WTC11 (cell line): ENCODE results near the gene TMC1. TPM values are rescaled to one million over a fixed set of nuclear protein-coding genes. Genes with fewer than 3 reads are reported as not detected.

Experiments used
- ATAC-seq: fragments of 200-7000 bp; cut with Tn5 transposase; 2 replicates; pipeline ENCODE4 v1.10.0; 2021; ENCODE audit warnings: mild to moderate bottlenecking, moderate library complexity
- CTCF ChIA-PET: fragments of 300-600 bp; sonication (Branson Sonifier 250); formaldehyde crosslinking; loops from one replicate; lab custom pipeline; 2021; ENCODE audit warnings: antibody characterized with exemption; lab: Charles Lee
- POLR2A ChIA-PET: fragments of 350-600 bp; sonication (Branson Sonifier 250); formaldehyde crosslinking; loops from one replicate; lab custom pipeline; 2021; ENCODE audit warnings: antibody characterized with exemption; lab: Charles Lee
- DNase-seq: peaks from one replicate; pipeline ENCODE4 v3.0.0; 2021; ENCODE audit warnings: low spot score
- H3K27ac Mint-ChIP-seq: 2 replicates; pipeline ENCODE4 v1.8.0; 2021; ENCODE audit warnings: mixed read lengths
- H3K27me3 Mint-ChIP-seq: 2 replicates; pipeline ENCODE4 v1.8.0; 2021; ENCODE audit warnings: low read depth, mild to moderate bottlenecking, moderate library complexity, mixed read lengths
- H3K36me3 Mint-ChIP-seq: 2 replicates; pipeline ENCODE4 v1.8.0; 2021; ENCODE audit warnings: mixed read lengths
- H3K4me1 Mint-ChIP-seq: 2 replicates; pipeline ENCODE4 v1.8.0; 2022; ENCODE audit warnings: mixed read lengths
- H3K4me3 Mint-ChIP-seq: 2 replicates; pipeline ENCODE4 v1.8.0; 2021; ENCODE audit warnings: mild to moderate bottlenecking, moderate library complexity, mixed read lengths
- H3K9me3 Mint-ChIP-seq: 2 replicates; pipeline ENCODE4 v1.8.0; 2021; ENCODE audit warnings: mixed read lengths
- JUN ChIP-seq: sonication (generic); formaldehyde crosslinking; IDR thresholded peaks from 2 replicates; pipeline ENCODE4 v1.8.0; 2023; ENCODE audit warnings: mild to moderate bottlenecking, missing genetic modification reagents
- MXD4 ChIP-seq: fragments of 250-450 bp; sonication (Bioruptor Pico); IDR thresholded peaks from 2 replicates; pipeline ENCODE4 v1.8.0; 2021; ENCODE audit warnings: mild to moderate bottlenecking, moderate library complexity, borderline replicate concordance
- NR2C2 ChIP-seq: sonication (generic); formaldehyde crosslinking; IDR thresholded peaks from 2 replicates; pipeline ENCODE4 v1.8.0; 2022; ENCODE audit warnings: mild to moderate bottlenecking, missing genetic modification reagents
- SP1 ChIP-seq: sonication (generic); formaldehyde crosslinking; conservative IDR thresholded peaks from 2 replicates; pipeline ENCODE4 v1.8.1; 2022; ENCODE audit warnings: missing genetic modification reagents
- TEAD1 ChIP-seq: sonication (generic); formaldehyde crosslinking; IDR thresholded peaks from 2 replicates; pipeline ENCODE4 v1.8.0; 2022; ENCODE audit warnings: mild to moderate bottlenecking, missing genetic modification reagents
- ZNF121 ChIP-seq: sonication (generic); formaldehyde crosslinking; IDR thresholded peaks from 2 replicates; pipeline ENCODE4 v1.8.0; 2023; ENCODE audit warnings: missing genetic modification reagents
- ZNF232 ChIP-seq: sonication (generic); formaldehyde crosslinking; IDR thresholded peaks from 2 replicates; pipeline ENCODE4 v1.8.0; 2022; ENCODE audit warnings: mild to moderate bottlenecking, missing genetic modification reagents
- ZNF263 ChIP-seq: sonication (generic); formaldehyde crosslinking; IDR thresholded peaks from 2 replicates; pipeline ENCODE4 v1.8.1; 2022; ENCODE audit warnings: low read depth, mild to moderate bottlenecking, moderate library complexity, missing genetic modification reagents
- ZNF396 ChIP-seq: fragments of 250-450 bp; sonication (Bioruptor Pico); IDR thresholded peaks from 2 replicates; pipeline ENCODE4 v1.8.0; 2021; ENCODE audit warnings: mild to moderate bottlenecking, moderate library complexity, borderline replicate concordance
- total RNA-seq: library from RNA; stranded (reverse); gene quantifications from 3 replicates; pipeline ENCODE4 v1.2.3, GENCODE V29; 2021
- TF ChIP-seq, protein P1 (sequence below): sonication (generic); formaldehyde crosslinking; IDR thresholded peaks from 2 replicates; pipeline ENCODE4 v1.8.0; 2022; ENCODE audit warnings: mild to moderate bottlenecking, missing genetic modification reagents
- TF ChIP-seq, protein P2 (sequence below): sonication (generic); formaldehyde crosslinking; IDR thresholded peaks from 2 replicates; pipeline ENCODE4 v1.8.1; 2022; ENCODE audit warnings: low read depth, missing genetic modification reagents, borderline replicate concordance
- TF ChIP-seq, protein P3 (sequence below): sonication (generic); formaldehyde crosslinking; IDR thresholded peaks from 2 replicates; pipeline ENCODE4 v1.8.1; 2022; ENCODE audit warnings: low read depth, mild to moderate bottlenecking, moderate library complexity, missing genetic modification reagents, borderline replicate concordance
- TF ChIP-seq, protein P4 (sequence below): fragments of 250-450 bp; sonication (Bioruptor Pico); IDR thresholded peaks from 2 replicates; pipeline ENCODE4 v1.9.0; 2021; ENCODE audit warnings: moderate library complexity, mild to moderate bottlenecking, inconsistent platforms, borderline replicate concordance
- TF ChIP-seq, protein P5 (sequence below): sonication (generic); formaldehyde crosslinking; IDR thresholded peaks from 2 replicates; pipeline ENCODE4 v1.8.0; 2022; ENCODE audit warnings: mild to moderate bottlenecking, missing genetic modification reagents
- TF ChIP-seq, protein P6 (sequence below): fragments of 200-600 bp; IDR thresholded peaks from 2 replicates; pipeline ENCODE4 v1.8.0; 2022; ENCODE audit warnings: antibody characterized with exemption
- TF ChIP-seq, protein P7 (sequence below): sonication (generic); formaldehyde crosslinking; IDR thresholded peaks from 2 replicates; pipeline ENCODE4 v1.8.1; 2023; ENCODE audit warnings: mild to moderate bottlenecking, missing genetic modification reagents, moderate library complexity
- TF ChIP-seq, protein P8 (sequence below): sonication (generic); formaldehyde crosslinking; conservative IDR thresholded peaks from 2 replicates; pipeline ENCODE4 v1.8.1; 2022; ENCODE audit warnings: mild to moderate bottlenecking, missing genetic modification reagents
- TF ChIP-seq, protein P9 (sequence below): fragments of 250-450 bp; sonication (Bioruptor Pico); IDR thresholded peaks from 2 replicates; pipeline ENCODE4 v1.9.0; 2021; ENCODE audit warnings: mild to moderate bottlenecking

Gene TMC1
- total RNA-seq, 1 experiment from 2014 or later: 0.31 TPM

DNA sequence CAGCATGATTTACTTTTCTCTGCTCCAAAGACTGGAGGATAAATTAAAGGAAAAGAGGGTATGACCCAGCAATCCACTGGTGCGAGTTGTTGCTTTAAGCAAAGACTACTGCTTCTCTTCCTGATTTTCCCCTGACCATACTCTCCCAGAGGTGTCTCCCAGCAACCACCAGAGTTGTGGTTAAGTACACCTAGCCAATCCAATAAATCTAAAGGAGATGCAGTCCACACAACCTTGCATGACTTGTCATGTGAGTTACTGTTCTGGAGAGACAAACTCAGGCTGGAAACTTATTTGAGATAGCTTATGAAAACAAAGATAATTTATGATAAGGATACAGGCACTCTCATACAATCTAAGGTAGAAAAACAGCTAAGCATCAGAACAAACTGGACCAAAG, 11.9 kb downstream of the TMC1 start (continued):
- TF ChIP-seq, protein P1, sequence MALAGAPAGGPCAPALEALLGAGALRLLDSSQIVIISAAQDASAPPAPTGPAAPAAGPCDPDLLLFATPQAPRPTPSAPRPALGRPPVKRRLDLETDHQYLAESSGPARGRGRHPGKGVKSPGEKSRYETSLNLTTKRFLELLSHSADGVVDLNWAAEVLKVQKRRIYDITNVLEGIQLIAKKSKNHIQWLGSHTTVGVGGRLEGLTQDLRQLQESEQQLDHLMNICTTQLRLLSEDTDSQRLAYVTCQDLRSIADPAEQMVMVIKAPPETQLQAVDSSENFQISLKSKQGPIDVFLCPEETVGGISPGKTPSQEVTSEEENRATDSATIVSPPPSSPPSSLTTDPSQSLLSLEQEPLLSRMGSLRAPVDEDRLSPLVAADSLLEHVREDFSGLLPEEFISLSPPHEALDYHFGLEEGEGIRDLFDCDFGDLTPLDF (CRISPR knock-in tag): no peak
- TF ChIP-seq NR2C2 (CRISPR knock-in tag) (no peak), ZNF232 (no peak), MXD4 (CRISPR knock-in tag) (no peak)
- TF ChIP-seq, protein P2, sequence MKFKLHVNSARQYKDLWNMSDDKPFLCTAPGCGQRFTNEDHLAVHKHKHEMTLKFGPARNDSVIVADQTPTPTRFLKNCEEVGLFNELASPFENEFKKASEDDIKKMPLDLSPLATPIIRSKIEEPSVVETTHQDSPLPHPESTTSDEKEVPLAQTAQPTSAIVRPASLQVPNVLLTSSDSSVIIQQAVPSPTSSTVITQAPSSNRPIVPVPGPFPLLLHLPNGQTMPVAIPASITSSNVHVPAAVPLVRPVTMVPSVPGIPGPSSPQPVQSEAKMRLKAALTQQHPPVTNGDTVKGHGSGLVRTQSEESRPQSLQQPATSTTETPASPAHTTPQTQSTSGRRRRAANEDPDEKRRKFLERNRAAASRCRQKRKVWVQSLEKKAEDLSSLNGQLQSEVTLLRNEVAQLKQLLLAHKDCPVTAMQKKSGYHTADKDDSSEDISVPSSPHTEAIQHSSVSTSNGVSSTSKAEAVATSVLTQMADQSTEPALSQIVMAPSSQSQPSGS (CRISPR knock-in tag): no peak

DNA sequence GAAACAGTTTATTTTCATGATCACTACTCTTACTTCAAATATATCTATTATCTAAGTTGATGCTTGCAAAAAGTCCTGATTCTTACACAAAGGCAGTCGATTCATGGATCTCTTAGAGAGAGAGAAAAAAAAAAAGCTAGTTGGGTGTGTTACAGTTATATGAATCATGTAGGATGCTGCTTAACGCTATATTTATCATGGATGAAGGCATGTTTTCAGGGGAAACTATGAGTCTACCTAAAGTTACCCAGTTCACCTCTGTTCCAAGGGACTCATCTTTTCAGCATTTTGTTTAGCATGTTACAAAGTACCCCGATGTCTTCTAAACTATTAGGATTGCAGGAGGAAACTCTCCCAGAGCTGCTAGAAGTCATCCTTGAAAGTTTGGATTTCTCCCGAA, 13.5 kb downstream of the TMC1 start:
- Mint-ChIP-seq H3K9me3 (peaks cover 29% of the 10 kb centered on the region), H3K36me3 (peaks cover 28% of the 10 kb centered on the region), H3K4me3 (no peak overlapping the region)
- CTCF ChIA-PET: no interaction called here
- TF ChIP-seq, protein P3, sequence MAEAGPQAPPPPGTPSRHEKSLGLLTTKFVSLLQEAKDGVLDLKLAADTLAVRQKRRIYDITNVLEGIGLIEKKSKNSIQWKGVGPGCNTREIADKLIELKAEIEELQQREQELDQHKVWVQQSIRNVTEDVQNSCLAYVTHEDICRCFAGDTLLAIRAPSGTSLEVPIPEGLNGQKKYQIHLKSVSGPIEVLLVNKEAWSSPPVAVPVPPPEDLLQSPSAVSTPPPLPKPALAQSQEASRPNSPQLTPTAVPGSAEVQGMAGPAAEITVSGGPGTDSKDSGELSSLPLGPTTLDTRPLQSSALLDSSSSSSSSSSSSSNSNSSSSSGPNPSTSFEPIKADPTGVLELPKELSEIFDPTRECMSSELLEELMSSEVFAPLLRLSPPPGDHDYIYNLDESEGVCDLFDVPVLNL (CRISPR knock-in tag): no peak
- TF ChIP-seq, protein P2 (CRISPR knock-in tag): no peak
- TF ChIP-seq, protein P4, sequence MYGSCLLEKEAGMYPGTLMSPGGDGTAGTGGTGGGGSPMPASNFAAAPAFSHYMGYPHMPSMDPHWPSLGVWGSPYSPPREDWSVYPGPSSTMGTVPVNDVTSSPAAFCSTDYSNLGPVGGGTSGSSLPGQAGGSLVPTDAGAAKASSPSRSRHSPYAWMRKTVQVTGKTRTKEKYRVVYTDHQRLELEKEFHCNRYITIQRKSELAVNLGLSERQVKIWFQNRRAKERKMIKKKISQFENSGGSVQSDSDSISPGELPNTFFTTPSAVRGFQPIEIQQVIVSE (CRISPR knock-in tag): no peak
- TF ChIP-seq, protein P5, sequence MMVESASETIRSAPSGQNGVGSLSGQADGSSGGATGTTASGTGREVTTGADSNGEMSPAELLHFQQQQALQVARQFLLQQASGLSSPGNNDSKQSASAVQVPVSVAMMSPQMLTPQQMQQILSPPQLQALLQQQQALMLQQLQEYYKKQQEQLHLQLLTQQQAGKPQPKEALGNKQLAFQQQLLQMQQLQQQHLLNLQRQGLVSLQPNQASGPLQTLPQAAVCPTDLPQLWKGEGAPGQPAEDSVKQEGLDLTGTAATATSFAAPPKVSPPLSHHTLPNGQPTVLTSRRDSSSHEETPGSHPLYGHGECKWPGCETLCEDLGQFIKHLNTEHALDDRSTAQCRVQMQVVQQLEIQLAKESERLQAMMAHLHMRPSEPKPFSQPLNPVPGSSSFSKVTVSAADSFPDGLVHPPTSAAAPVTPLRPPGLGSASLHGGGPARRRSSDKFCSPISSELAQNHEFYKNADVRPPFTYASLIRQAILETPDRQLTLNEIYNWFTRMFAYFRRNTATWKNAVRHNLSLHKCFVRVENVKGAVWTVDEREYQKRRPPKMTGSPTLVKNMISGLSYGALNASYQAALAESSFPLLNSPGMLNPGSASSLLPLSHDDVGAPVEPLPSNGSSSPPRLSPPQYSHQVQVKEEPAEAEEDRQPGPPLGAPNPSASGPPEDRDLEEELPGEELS (CRISPR knock-in tag): no peak
- TF ChIP-seq, protein P6, sequence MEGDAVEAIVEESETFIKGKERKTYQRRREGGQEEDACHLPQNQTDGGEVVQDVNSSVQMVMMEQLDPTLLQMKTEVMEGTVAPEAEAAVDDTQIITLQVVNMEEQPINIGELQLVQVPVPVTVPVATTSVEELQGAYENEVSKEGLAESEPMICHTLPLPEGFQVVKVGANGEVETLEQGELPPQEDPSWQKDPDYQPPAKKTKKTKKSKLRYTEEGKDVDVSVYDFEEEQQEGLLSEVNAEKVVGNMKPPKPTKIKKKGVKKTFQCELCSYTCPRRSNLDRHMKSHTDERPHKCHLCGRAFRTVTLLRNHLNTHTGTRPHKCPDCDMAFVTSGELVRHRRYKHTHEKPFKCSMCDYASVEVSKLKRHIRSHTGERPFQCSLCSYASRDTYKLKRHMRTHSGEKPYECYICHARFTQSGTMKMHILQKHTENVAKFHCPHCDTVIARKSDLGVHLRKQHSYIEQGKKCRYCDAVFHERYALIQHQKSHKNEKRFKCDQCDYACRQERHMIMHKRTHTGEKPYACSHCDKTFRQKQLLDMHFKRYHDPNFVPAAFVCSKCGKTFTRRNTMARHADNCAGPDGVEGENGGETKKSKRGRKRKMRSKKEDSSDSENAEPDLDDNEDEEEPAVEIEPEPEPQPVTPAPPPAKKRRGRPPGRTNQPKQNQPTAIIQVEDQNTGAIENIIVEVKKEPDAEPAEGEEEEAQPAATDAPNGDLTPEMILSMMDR: no peak
- TF ChIP-seq ZNF396 (no peak), ZNF263 (CRISPR knock-in tag) (no peak), ZNF121 (no peak), TEAD1 (no peak), SP1 (CRISPR knock-in tag) (no peak), JUN (CRISPR knock-in tag) (no peak)
- TF ChIP-seq, protein P1 (CRISPR knock-in tag): no peak
- TF ChIP-seq, protein P7, sequence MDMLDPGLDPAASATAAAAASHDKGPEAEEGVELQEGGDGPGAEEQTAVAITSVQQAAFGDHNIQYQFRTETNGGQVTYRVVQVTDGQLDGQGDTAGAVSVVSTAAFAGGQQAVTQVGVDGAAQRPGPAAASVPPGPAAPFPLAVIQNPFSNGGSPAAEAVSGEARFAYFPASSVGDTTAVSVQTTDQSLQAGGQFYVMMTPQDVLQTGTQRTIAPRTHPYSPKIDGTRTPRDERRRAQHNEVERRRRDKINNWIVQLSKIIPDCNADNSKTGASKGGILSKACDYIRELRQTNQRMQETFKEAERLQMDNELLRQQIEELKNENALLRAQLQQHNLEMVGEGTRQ: no peak
- TF ChIP-seq, protein P8, sequence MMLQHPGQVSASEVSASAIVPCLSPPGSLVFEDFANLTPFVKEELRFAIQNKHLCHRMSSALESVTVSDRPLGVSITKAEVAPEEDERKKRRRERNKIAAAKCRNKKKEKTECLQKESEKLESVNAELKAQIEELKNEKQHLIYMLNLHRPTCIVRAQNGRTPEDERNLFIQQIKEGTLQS: no peak
- TF ChIP-seq, protein P9, sequence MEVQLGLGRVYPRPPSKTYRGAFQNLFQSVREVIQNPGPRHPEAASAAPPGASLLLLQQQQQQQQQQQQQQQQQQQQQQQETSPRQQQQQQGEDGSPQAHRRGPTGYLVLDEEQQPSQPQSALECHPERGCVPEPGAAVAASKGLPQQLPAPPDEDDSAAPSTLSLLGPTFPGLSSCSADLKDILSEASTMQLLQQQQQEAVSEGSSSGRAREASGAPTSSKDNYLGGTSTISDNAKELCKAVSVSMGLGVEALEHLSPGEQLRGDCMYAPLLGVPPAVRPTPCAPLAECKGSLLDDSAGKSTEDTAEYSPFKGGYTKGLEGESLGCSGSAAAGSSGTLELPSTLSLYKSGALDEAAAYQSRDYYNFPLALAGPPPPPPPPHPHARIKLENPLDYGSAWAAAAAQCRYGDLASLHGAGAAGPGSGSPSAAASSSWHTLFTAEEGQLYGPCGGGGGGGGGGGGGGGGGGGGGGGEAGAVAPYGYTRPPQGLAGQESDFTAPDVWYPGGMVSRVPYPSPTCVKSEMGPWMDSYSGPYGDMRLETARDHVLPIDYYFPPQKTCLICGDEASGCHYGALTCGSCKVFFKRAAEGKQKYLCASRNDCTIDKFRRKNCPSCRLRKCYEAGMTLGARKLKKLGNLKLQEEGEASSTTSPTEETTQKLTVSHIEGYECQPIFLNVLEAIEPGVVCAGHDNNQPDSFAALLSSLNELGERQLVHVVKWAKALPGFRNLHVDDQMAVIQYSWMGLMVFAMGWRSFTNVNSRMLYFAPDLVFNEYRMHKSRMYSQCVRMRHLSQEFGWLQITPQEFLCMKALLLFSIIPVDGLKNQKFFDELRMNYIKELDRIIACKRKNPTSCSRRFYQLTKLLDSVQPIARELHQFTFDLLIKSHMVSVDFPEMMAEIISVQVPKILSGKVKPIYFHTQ (CRISPR knock-in tag): no peak
- TF ChIP-seq, all 79 proteins: peak for 0
- POLR2A ChIA-PET: no interaction called here
- Mint-ChIP-seq H3K27me3 (no peaks in the 10 kb centered on the region), H3K27ac (no peak overlapping the region), H3K4me1 (peaks cover 7% of the 10 kb centered on the region)
- DNase-seq (no peak), ATAC-seq (no peak)
